Measurements from ENCODE around the gene ADAMTS12. TPM values are rescaled to one million over a fixed set of nuclear protein-coding genes. Genes with fewer than 3 reads are reported as not detected.

ADAMTS12 gene
- total and polyA plus RNA-seq, 10 of the 15 experiments (the other 5 are each of a cell fraction or from before 2014, with no cell fraction given) = 0.11 to 35.8 (median 20.7) TPM

DNA sequence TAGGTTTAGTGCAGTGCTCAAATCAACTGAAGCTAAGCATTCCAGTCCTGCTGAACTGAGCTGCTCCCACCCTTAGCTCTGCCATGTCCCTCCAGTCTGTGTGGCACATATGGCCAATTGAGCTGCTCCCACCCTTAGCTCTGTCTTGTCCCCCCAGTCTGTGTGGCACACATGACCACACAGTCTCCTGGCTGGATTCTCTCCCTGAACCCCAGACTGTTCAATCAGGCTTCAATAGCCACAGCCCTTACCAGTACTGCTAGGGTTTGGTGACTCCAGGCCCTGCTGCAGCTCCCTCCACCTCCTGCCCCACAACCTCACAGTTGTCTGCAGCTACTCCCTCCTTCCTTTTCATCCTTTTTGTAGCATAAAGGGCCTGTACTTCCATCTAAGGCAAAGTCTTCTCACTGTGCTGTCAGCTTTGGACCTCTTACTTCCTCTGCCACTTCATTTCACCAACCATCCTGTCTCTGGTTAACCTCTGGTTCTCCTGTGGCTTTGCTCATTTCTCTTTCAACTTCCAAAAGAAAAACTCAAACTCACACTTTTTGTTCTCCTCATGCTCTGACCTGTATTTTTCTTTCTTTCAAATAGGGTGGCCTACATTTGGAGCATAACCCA lies 50.8 kb downstream of the ADAMTS12 start (continued):
- 0 out of 2 replicates have a peak, but pooled peaks have one; percentile 46 for TF ChIP-seq BCL11A (IDR thresholded peaks at IDR 0.05; ENCODE audit: low read depth, low read length)
- TF ChIP-seq MEF2A (IDR thresholded peaks at IDR 0.05; ENCODE audit: insufficient read depth, low read depth, low read length) = peak; percentile 35; the same call in 1 of the 2 replicates
- 0 out of 2 replicates have a peak, but pooled peaks have one; percentile 21 for TF ChIP-seq NBN (IDR thresholded peaks at IDR 0.05)
- TF ChIP-seq, protein P1, sequence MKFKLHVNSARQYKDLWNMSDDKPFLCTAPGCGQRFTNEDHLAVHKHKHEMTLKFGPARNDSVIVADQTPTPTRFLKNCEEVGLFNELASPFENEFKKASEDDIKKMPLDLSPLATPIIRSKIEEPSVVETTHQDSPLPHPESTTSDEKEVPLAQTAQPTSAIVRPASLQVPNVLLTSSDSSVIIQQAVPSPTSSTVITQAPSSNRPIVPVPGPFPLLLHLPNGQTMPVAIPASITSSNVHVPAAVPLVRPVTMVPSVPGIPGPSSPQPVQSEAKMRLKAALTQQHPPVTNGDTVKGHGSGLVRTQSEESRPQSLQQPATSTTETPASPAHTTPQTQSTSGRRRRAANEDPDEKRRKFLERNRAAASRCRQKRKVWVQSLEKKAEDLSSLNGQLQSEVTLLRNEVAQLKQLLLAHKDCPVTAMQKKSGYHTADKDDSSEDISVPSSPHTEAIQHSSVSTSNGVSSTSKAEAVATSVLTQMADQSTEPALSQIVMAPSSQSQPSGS (IDR thresholded peaks at IDR 0.05; ENCODE audit: low read length) = no peak; the same call in 1 of the 2 replicates
- peak; percentile 55; a peak in 3 of 4 replicates for TF ChIP-seq IKZF2 (IDR thresholded peaks at IDR 0.05)
- peak; percentile 63 for TF ChIP-seq JUNB (IDR thresholded peaks at IDR 0.05)
- peak; percentile 19 for TF ChIP-seq SP1 (IDR thresholded peaks at IDR 0.05; ENCODE audit: low read depth, low read length)
- peak; percentile 47 for TF ChIP-seq FOXM1 (IDR thresholded peaks at IDR 0.05; ENCODE audit: low read depth, low read length)
- peak; percentile 96 for TF ChIP-seq RUNX3 (IDR thresholded peaks at IDR 0.05; ENCODE audit: low read length)
- peak in 1 of 2 experiments; percentile 8; a peak in 1 of 4 replicates for TF ChIP-seq BHLHE40 (IDR thresholded peaks at IDR 0.05; ENCODE audit: borderline replicate concordance in 1 of 2, low read depth in 2 of 2, low read length in 1 of 2)
- peak in 1 of 2 experiments; percentile 89; a peak in 2 of 4 replicates for TF ChIP-seq ETV6 (conservative IDR thresholded peaks at IDR 0.05 in 1 of 2, IDR thresholded peaks at IDR 0.05 in 1 of 2; ENCODE audit: borderline replicate concordance in 1 of 2, low read depth in 1 of 2)
- TF ChIP-seq CHD4 (IDR thresholded peaks at IDR 0.05) = no peak
- TF ChIP-seq IRF4 (IDR thresholded peaks at IDR 0.05; ENCODE audit: low read depth, low read length) = peak; percentile 63; the same call in 1 of the 2 replicates
- no peak; a peak in 1 of 3 replicates for TF ChIP-seq EGR1 (IDR thresholded peaks at IDR 0.05; ENCODE audit: borderline replicate concordance in 1 of 2, low read depth in 2 of 2, low read length in 2 of 2)
